ENCODE data around the gene ZNF791.
A peak's percentile ranks its signal among the peaks of the same experiment; 100 is the strongest.
"Not testable (repeated sequence)": the region's sequence is repeated elsewhere in the genome, so short reads cannot be mapped to it uniquely, and the experiment has no call there.

The ZNF791 gene

GRCh38 chr19:12636631-12637030, 25.9 kb downstream of the ZNF791 start:
- DNase-seq = no peak

GRCh38 chr19:12638611-12639182, 28.0 kb downstream of the ZNF791 start:
- no peak for DNase-seq

- peak; percentile 72 for DNase-seq
Measured at GRCh38 chr19:12639901-12640613, 29.3 kb downstream of the ZNF791 start.

DNA sequence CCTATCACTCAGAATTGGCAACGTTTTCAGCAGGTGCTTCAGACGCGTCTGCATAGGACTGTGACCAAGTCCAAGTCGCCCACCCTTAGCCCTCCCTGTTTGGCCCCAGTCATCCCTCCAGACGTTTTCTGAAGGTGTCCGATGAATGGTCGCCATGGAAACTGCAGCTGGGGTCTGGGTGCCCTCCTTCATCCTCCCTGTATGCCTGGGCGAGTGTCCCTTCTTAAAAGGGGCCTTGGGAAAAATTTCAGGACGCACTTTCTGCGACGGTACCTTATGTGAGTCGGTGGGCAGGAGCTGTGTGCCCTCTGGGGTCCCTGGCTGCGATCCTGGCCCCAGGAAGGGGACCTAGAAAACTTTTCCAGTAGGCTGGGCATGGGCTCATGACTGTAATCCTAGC, 30.7 kb downstream of the ZNF791 start:
- no peak for DNase-seq

DNA sequence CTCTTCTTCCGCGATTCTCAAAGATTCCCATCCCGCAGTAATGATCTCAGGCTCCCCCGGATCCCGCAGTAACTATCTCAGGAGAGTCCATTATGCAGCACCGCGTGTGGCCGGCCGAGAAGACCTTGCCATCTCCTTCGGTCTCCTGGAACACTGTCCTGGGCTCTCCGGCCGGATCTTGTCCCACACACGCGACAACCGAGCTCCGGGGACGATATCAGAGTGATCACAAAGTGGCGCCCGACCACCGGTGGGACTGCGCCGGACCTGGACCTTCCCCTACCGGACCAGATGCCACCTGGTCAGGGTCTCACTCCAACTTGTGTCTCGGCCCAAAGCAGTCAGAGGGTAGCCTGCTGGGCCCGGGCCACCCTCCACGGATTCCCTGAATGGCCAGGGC, 31.8 kb downstream of the ZNF791 start:
- no peak for DNase-seq

DNA sequence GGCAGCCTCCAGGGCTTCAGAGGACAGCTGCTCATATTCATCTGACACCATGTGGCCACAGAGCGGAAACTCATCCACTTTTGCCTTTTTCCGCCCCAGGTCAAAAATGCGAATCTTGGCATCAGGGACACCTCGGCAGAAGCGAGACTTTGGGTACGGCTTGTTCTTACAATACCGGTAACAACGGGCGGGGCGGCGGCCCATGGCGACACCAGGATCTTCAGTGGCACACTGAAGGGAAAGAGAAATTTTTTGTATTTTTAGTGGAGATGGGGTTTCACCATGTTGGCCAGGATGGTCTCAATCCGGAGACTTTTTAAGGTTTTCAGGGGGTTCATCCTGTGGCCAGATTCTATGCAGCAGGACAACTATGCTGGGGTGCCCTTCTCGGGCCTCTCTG, 33.0 kb downstream of the ZNF791 start:
- DNase-seq = not testable (repeated sequence)

GRCh38 chr19:12646551-12646950, 35.8 kb downstream of the ZNF791 start:
- DNase-seq = no peak

- no peak for DNase-seq
Measured at GRCh38 chr19:12647047-12647446, 36.3 kb downstream of the ZNF791 start.

- DNase-seq = no peak
Measured at GRCh38 chr19:12647490-12648071, 36.9 kb downstream of the ZNF791 start.

- no peak for DNase-seq
Measured at GRCh38 chr19:12648088-12648487, 37.4 kb downstream of the ZNF791 start.

DNA sequence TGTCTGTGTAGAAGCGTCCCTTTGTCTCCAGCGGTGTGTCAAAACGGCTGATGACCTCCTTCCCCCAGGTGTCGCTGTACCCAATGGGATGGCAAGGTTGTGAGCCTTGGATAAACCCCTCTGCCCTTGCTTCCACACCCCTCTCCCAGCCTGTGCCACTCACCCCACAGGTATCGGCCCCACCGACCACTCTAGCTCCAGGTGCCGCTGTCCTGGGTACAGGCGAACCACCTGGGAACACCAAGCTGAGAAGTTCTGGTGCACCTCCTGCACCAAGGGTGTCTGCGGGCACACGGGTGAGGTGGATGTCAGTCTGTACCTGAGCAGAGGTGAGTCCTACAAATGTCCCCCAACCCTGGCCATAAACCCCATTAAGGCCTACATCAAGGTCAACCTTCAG, 39.2 kb downstream of the ZNF791 start:
- DNase-seq = no peak

GRCh38 chr19:12652219-12652618, 41.5 kb downstream of the ZNF791 start:
- no peak for DNase-seq

GRCh38 chr19:12655546-12655945, 44.8 kb downstream of the ZNF791 start:
- no peak for DNase-seq

GRCh38 chr19:12656899-12657571, 46.3 kb downstream of the ZNF791 start:
- DNase-seq = no peak

DNA sequence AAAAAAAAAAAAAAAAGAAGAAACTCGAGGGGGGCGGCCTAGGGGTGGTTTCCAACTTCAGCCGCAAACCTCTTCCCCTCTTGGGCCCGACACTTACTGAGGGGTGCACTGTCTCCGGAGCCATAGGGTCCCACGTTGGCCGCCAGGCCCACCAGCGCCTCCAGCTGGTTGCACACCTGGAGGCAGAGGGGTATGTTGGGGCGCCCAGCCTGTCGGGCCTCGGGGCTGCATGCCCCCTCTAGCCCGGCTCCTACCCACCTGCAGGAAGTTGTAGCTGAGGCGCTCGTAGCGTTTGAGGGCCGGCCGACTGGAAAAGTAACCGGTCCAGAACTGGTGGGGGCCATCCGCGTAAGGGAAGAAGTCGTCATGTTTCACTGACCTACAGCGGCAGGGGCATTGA, 47.2 kb downstream of the ZNF791 start:
- no peak for DNase-seq

DNA sequence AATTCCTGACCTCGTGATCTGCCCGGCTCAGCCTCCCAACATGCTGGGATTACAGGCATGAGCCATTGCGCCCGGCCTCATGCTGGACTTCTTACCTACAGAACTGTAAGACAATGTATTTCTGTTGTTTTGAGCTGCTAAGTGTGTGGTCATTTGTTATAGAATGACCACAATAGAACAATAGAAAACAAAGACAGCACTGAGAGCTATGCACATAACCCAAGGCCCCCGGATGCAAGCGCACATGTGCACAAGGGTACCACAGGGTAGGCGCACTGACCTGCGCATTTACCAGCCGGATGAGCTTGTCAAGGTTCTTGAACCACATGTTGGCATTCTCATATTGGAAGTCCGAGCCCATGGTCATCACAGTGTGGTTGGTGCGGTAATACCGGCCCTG, 50.3 kb downstream of the ZNF791 start:
- DNase-seq = no peak

GRCh38 chr19:12664406-12665280, 53.9 kb downstream of the ZNF791 start:
- DNase-seq = no peak

GRCh38 chr19:12665281-12665573, 54.5 kb downstream of the ZNF791 start:
- DNase-seq = peak; percentile 36

DNA sequence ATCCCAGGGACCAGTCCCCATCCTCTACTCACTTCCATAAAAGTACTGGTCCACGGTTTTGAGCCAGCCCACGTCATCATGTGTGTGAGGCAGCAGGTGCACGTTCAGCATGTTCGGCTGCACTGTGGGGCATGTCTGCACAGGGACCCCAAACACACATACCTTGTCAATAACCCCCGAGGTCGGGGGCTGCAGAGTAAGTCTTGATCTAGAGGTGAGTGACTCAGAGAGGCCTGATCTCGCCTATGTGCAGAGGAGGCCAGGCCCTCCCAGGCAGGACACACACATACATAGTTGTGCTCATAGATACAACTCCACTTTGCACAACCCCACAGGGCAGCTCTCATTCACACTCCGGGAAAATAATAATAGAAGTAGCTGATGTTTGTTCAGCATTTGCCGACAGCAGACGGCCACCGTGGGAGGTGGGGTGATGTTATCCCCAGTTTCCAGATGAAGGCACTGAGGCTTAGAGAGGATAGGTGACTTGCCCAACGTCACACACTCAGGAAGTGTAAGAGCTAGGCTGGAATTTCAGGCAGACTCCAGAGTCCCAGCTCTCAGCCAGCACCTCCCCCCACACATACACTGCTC, 55.0 kb downstream of the ZNF791 start:
- no peak for DNase-seq

GRCh38 chr19:12666265-12667048, 55.7 kb downstream of the ZNF791 start, which contains the start of the genes MAN2B1 and WDR83:
MAN2B1 (minus strand) TSS chr19:12666742; CDS start chr19:12666701, 41 bp downstream.
WDR83 (plus strand) TSS chr19:12666807; CDS start chr19:12669791, 2,984 bp downstream.
- peak; percentile 72 for DNase-seq

- DNase-seq = no peak
Measured at GRCh38 chr19:12667731-12668302, 57.1 kb downstream of the ZNF791 start.

All from effector CD4-positive, alpha-beta T cell (primary cell).